Measurements from ENCODE around the gene ZNF224.

GRCh38 chr19:44055870-44056269, 38.3 kb upstream of the ZNF224 start:
- TF ChIP-seq POLR2A (IDR thresholded peaks at IDR 0.05) (no peak), CTCF (IDR thresholded peaks at IDR 0.05) (no peak)
